SK-N-SH (cell line): Measurements from ENCODE around the gene UHMK1. TPM values are rescaled to one million over a fixed set of nuclear protein-coding genes. Genes with fewer than 3 reads are reported as not detected.
A peak's percentile ranks its signal among the peaks of the same experiment; 100 is the strongest.

Source experiments
- CTCF ChIA-PET: fragments of 300-600, 350-600 bp; formaldehyde crosslinking; extraction: SDS; loops from one replicate; lab custom pipeline; 2021; lab: Yijun Ruan, JAX
- POLR2A ChIA-PET: fragments of 350-600 bp; sonication (Branson Sonifier 250); formaldehyde crosslinking; extraction: SDS; loops from one replicate; lab custom pipeline; 2020; ENCODE audit warnings: antibody characterized with exemption, inconsistent platforms; lab: Yijun Ruan, JAX
- DNase-seq: peaks from one replicate; pipeline ENCODE4 v3.0.0; 2012
- H2AFZ ChIP-seq: fragments of 200-600 bp; sonication (generic); 2 replicates; pipeline ENCODE4 v1.8.1; 2016; ENCODE audit warnings: antibody characterized with exemption, mild to moderate bottlenecking, low read depth
- H3F3A ChIP-seq: fragments of 200-600 bp; sonication (generic); replicated peaks from 2 replicates; pipeline ENCODE3; 2016; ENCODE audit warnings: antibody characterized with exemption, mild to moderate bottlenecking; ENCODE audit not compliant: insufficient read depth
- H3K27ac ChIP-seq, 2 experiments: fragments of 200-500 bp in 1 of 2; fragments of 200-600 bp in 1 of 2; sonication (Bioruptor generic) in 1 of 2; sonication (generic), shearing (Covaris generic) in 1 of 2; 2 replicates each; pipeline versions ENCODE4 v1.5.1 to v1.6.1; 2014 to 2016; ENCODE audit warnings: low read depth in 2 of 2, inconsistent platforms in 1 of 2, low read length in 1 of 2, mild to moderate bottlenecking in 1 of 2, mixed read lengths in 1 of 2
- H3K27me3 ChIP-seq: fragments of 200-600 bp; sonication (generic), shearing (Covaris generic); 2 replicates; pipeline ENCODE4 v1.6.1; 2016; ENCODE audit warnings: mixed run types; ENCODE audit not compliant: insufficient read depth
- H3K36me3 ChIP-seq, 2 experiments: fragments of 200-500 bp in 1 of 2; fragments of 200-600 bp in 1 of 2; sonication (Bioruptor generic) in 1 of 2; sonication (generic) in 1 of 2; replicated peaks in 1 of 2; 2 replicates each; pipeline versions ENCODE3 to v1.5.1; 2014 to 2016; ENCODE audit warnings: low read length in 1 of 2, mild to moderate bottlenecking in 1 of 2; ENCODE audit not compliant: insufficient read depth in 2 of 2, control insufficient read depth in 1 of 2
- H3K4me1 ChIP-seq, 2 experiments: fragments of 200-500 bp in 1 of 2; fragments of 200-600 bp in 1 of 2; sonication (Bioruptor generic) in 1 of 2; sonication (generic), shearing (Covaris generic) in 1 of 2; 2 replicates each; pipeline versions ENCODE4 v1.5.1 to v1.6.1; 2014 to 2016; ENCODE audit warnings: low read depth in 1 of 2, low read length in 1 of 2, mixed run types in 1 of 2; ENCODE audit not compliant: insufficient read depth in 2 of 2, control insufficient read depth in 1 of 2
- H3K4me2 ChIP-seq: fragments of 200-600 bp; sonication (generic), shearing (Covaris generic); 2 replicates; pipeline ENCODE4 v1.6.1; 2017; ENCODE audit warnings: mixed run types
- H3K4me3 ChIP-seq, 2 experiments: fragments of 200-500 bp in 1 of 2; fragments of 200-600 bp in 1 of 2; sonication (Bioruptor generic) in 1 of 2; sonication (generic), shearing (Covaris generic) in 1 of 2; 2 replicates each; pipeline versions ENCODE4 v1.5.1 to v1.8.1; 2014 to 2016; ENCODE audit warnings: low read depth in 2 of 2, inconsistent platforms in 1 of 2, low read length in 1 of 2, mild to moderate bottlenecking in 1 of 2, mixed read lengths in 1 of 2, moderate library complexity in 1 of 2
- H3K79me2 ChIP-seq: fragments of 200-600 bp; sonication (generic); 2 replicates; pipeline ENCODE4 v1.8.1; 2017; ENCODE audit warnings: mild to moderate bottlenecking; ENCODE audit not compliant: insufficient read depth
- H3K9ac ChIP-seq: fragments of 200-600 bp; sonication (generic); 2 replicates; pipeline ENCODE4 v1.6.1; 2017; ENCODE audit warnings: mixed run types
- H3K9me2 ChIP-seq: fragments of 200-600 bp; sonication (generic); 2 replicates; pipeline ENCODE4 v1.6.1; 2017; ENCODE audit warnings: mixed run types
- H3K9me3 ChIP-seq: fragments of 200-600 bp; sonication (generic); 2 replicates; pipeline ENCODE4 v1.6.1; 2017; ENCODE audit warnings: mixed run types, mild to moderate bottlenecking, moderate library complexity
- H4K20me1 ChIP-seq: fragments of 200-600 bp; sonication (generic); 2 replicates; pipeline ENCODE4 v1.6.1; 2017; ENCODE audit warnings: mild to moderate bottlenecking, mixed run types; ENCODE audit not compliant: insufficient read depth
- EP300 ChIP-seq, 2 experiments: IDR thresholded peaks; 2 replicates each; pipeline versions ENCODE4 v1.4.0 to v1.6.1; 2012; ENCODE audit warnings: borderline replicate concordance in 1 of 2, low read depth in 1 of 2, low read length in 1 of 2
- EZH2phosphoT487 ChIP-seq: fragments of 200-600 bp; sonication (generic); IDR thresholded peaks from 2 replicates; pipeline ENCODE4 v1.6.1; 2017; ENCODE audit warnings: low read depth, mixed run types, mild to moderate bottlenecking, antibody characterized with exemption, moderate library complexity, borderline replicate concordance
- FOSL2 ChIP-seq: IDR thresholded peaks from 2 replicates; pipeline ENCODE4 v1.4.0; 2012; ENCODE audit warnings: low read depth, mild to moderate bottlenecking, moderate library complexity, borderline replicate concordance
- FOXJ3 ChIP-seq: sonication (generic); formaldehyde crosslinking; IDR thresholded peaks from 2 replicates; pipeline ENCODE4 v1.5.1; 2020; ENCODE audit warnings: mild to moderate bottlenecking, missing genetic modification reagents
- FOXM1 ChIP-seq: IDR thresholded peaks from 2 replicates; pipeline ENCODE4 v1.4.0; 2012; ENCODE audit warnings: low read depth, mild to moderate bottlenecking
- JUND ChIP-seq: IDR thresholded peaks from 2 replicates; pipeline ENCODE4 v1.4.0; 2012
- MAX ChIP-seq: IDR thresholded peaks from 2 replicates; pipeline ENCODE4 v1.4.0; 2012; ENCODE audit warnings: low read depth
- MEF2A ChIP-seq: IDR thresholded peaks from 2 replicates; pipeline ENCODE4 v1.4.0; 2012; ENCODE audit warnings: low read depth, borderline replicate concordance
- NFIC ChIP-seq: IDR thresholded peaks from 2 replicates; pipeline ENCODE4 v1.4.0; 2012; ENCODE audit warnings: borderline replicate concordance
- PBX3 ChIP-seq: IDR thresholded peaks from 2 replicates; pipeline ENCODE4; 2012
- POLR2AphosphoS5 ChIP-seq: IDR thresholded peaks from 2 replicates; pipeline ENCODE4 v1.6.1; 2012; ENCODE audit warnings: low read depth, low read length
- REST ChIP-seq: IDR thresholded peaks from 2 replicates; pipeline ENCODE4 v1.6.1; 2012; ENCODE audit warnings: mild to moderate bottlenecking, low read depth, low read length, moderate library complexity
- RFX5 ChIP-seq: IDR thresholded peaks from 2 replicates; pipeline ENCODE4 v1.6.1; 2012; ENCODE audit warnings: mild to moderate bottlenecking, improper control_type of control experiment, low read length
- RXRA ChIP-seq: IDR thresholded peaks from 2 replicates; pipeline ENCODE4 v1.4.0; 2012; ENCODE audit warnings: low read depth, mild to moderate bottlenecking, borderline replicate concordance
- SIN3A ChIP-seq: IDR thresholded peaks from 2 replicates; pipeline ENCODE4 v1.6.1; 2012; ENCODE audit warnings: low read depth, mild to moderate bottlenecking, low read length, moderate library complexity, borderline replicate concordance
- TAF1 ChIP-seq: IDR thresholded peaks from 2 replicates; pipeline ENCODE4 v1.6.1; 2012; ENCODE audit warnings: low read depth, mild to moderate bottlenecking, low read length, moderate library complexity, borderline replicate concordance
- TCF12 ChIP-seq: IDR thresholded peaks from 2 replicates; pipeline ENCODE4 v1.4.0; 2012
- TEAD4 ChIP-seq: IDR thresholded peaks from 2 replicates; pipeline ENCODE4 v1.4.0; 2012; ENCODE audit warnings: mild to moderate bottlenecking, borderline replicate concordance; ENCODE audit not compliant: insufficient read depth
- YY1 ChIP-seq: IDR thresholded peaks from 2 replicates; pipeline ENCODE4 v1.4.0; 2012; ENCODE audit warnings: low read depth, mild to moderate bottlenecking
- WGBS: methylation state at CpG from one replicate; pipeline ENCODE4 v1.1.6; 2017; ENCODE audit warnings: low lambda C conversion rate; 5-methylcytosine and 5-hydroxymethylcytosine counted together
- polyA plus RNA-seq, 3 experiments: library from polyadenylated mRNA; depleted of rRNA; stranded (reverse); fragments of >200 nt; gene quantifications; 2 replicates each; pipeline ENCODE4 v1.2.3, GENCODE V29; 2012

UHMK1 gene
- polyA plus RNA-seq, 1 of the 3 experiments (the other 2 are of a cell fraction) = 7.4 TPM

- Histone ChIP-seq H3K4me2 (0 out of 2 replicates have a peak overlapping the region, but pooled peaks have one; percentile 12), H2AFZ (no peak overlapping the region), H3K27me3 (no peaks in the 10 kb centered on the region), H4K20me1 (no peaks in the 10 kb centered on the region), H3K9me3 (peaks cover 4% of the 10 kb centered on the region; the same call in 1 of the 2 replicates), H3F3A (peaks cover 64% of the 10 kb centered on the region), H3K9ac (peak overlapping the region; percentile 57), H3K27ac (peak overlapping the region; percentile 48 to 91; a peak in 3 of 4 replicates), H3K36me3 (peaks cover 0 to 5% of the 10 kb centered on the region in 2 experiments), H3K9me2 (no peaks in the 10 kb centered on the region), H3K4me3 (no peak overlapping the region), H3K4me1 (peaks cover 0 to 15% of the 10 kb centered on the region in 2 experiments; a peak in 3 of 4 replicates), H3K79me2 (no peaks in the 10 kb centered on the region)
- TF ChIP-seq RXRA (peak; percentile 61; the same call in 1 of the 2 replicates), MAX (no peak), FOSL2 (peak; percentile 83), TEAD4 (peak; percentile 88), POLR2AphosphoS5 (peak; percentile 62; the same call in 1 of the 2 replicates), YY1 (no peak), SIN3A (no peak), NFIC (peak; percentile 55; the same call in 1 of the 2 replicates), EP300 (IDR thresholded peaks at IDR 0.05; ENCODE audit: borderline replicate concordance in 1 of 2, low read depth in 1 of 2, low read length in 1 of 2) (peak in 1 of 2 experiments; percentile 84; a peak in 2 of 4 replicates), EZH2phosphoT487 (no peak), REST (no peak), FOXM1 (no peak), FOXJ3 (CRISPR knock-in tag) (no peak), JUND (peak; percentile 92), MEF2A (peak; percentile 38; the same call in 1 of the 2 replicates), TAF1 (no peak), PBX3 (peak; percentile 45), RFX5 (no peak), TCF12 (peak; percentile 79)
- ChIA-PET POLR2A (no interaction called here), CTCF (interaction anchor here (0.9 kb wide), 2 partner anchors 11 to 19 kb away, joined by 3 read pairs; no protein-coding TSS in a partner anchor)
- 20% methylated on average over 1 of the region's 1 CpG for WGBS
- DNase-seq = no peak
These were observed 41.3 kb downstream of the UHMK1 start for GRCh38 chr1:162538815-162539431.
